HepG2 (cell line): ENCODE data around the gene GNAI2. TPM values are rescaled to one million over a fixed set of nuclear protein-coding genes. Genes with fewer than 3 reads are reported as not detected.

Source experiments
- BCL6 ChIP-seq: IDR thresholded peaks from 2 replicates; pipeline ENCODE4 v1.6.1; 2016; ENCODE audit warnings: missing genetic modification reagents, missing compliant biosample characterization
- CREM ChIP-seq, 2 experiments: sonication (generic) in 1 of 2; formaldehyde crosslinking in 1 of 2; IDR thresholded peaks; 2 replicates each; pipeline versions ENCODE4 v1.4.0 to v1.6.1; 2016 to 2020; ENCODE audit warnings: antibody characterized with exemption in 1 of 2, mild to moderate bottlenecking in 1 of 2, missing genetic modification reagents in 1 of 2
- DNMT3B ChIP-seq: conservative IDR thresholded peaks from 2 replicates; pipeline ENCODE4 v1.6.1; 2016; ENCODE audit warnings: missing biosample characterization, control low read depth
- FOXM1 ChIP-seq: sonication (generic); formaldehyde crosslinking; IDR thresholded peaks from 2 replicates; pipeline ENCODE4 v1.5.0; 2020; ENCODE audit warnings: missing genetic modification reagents
- HIVEP1 ChIP-seq: sonication (generic); formaldehyde crosslinking; IDR thresholded peaks from 2 replicates; pipeline ENCODE4 v1.4.0; 2020; ENCODE audit warnings: mild to moderate bottlenecking, missing genetic modification reagents
- HOXA5 ChIP-seq: sonication (generic); formaldehyde crosslinking; IDR thresholded peaks from 2 replicates; pipeline ENCODE4 v1.4.0; 2020; ENCODE audit warnings: missing genetic modification reagents
- MED8 ChIP-seq: sonication (generic); formaldehyde crosslinking; IDR thresholded peaks from 2 replicates; pipeline ENCODE4 v1.8.1; 2023; ENCODE audit warnings: mild to moderate bottlenecking, missing genetic modification reagents; ENCODE audit not compliant: insufficient replicate concordance
- MTF2 ChIP-seq: sonication (generic); formaldehyde crosslinking; IDR thresholded peaks from 2 replicates; pipeline ENCODE4 v1.5.0; 2020; ENCODE audit warnings: missing genetic modification reagents, borderline replicate concordance
- NR2F2 ChIP-seq: IDR thresholded peaks from 2 replicates; pipeline ENCODE4 v1.6.1; 2012; ENCODE audit warnings: low read depth, inconsistent platforms, borderline replicate concordance
- PITX1 ChIP-seq: sonication (generic); formaldehyde crosslinking; IDR thresholded peaks from 2 replicates; pipeline ENCODE4 v1.5.1; 2020; ENCODE audit warnings: mild to moderate bottlenecking, missing genetic modification reagents
- REL ChIP-seq: sonication (generic); formaldehyde crosslinking; conservative IDR thresholded peaks from 2 replicates; pipeline ENCODE4 v1.8.0; 2022; ENCODE audit warnings: mild to moderate bottlenecking, missing genetic modification reagents, moderate library complexity
- SIX4 ChIP-seq: sonication (generic); formaldehyde crosslinking; IDR thresholded peaks from 2 replicates; pipeline ENCODE4 v1.4.0; 2020; ENCODE audit warnings: missing genetic modification reagents
- SMYD3 ChIP-seq: sonication (generic); formaldehyde crosslinking; IDR thresholded peaks from 2 replicates; pipeline ENCODE4 v1.8.1; 2023; ENCODE audit warnings: mild to moderate bottlenecking, missing genetic modification reagents
- TEAD3 ChIP-seq: optimal IDR thresholded peaks from 2 replicates; pipeline ENCODE3; 2016; ENCODE audit warnings: borderline replicate concordance
- ZKSCAN5 ChIP-seq: sonication (generic); formaldehyde crosslinking; IDR thresholded peaks from 2 replicates; pipeline ENCODE4 v1.5.1; 2020; ENCODE audit warnings: mild to moderate bottlenecking, missing genetic modification reagents
- ZNF232 ChIP-seq: sonication (generic); formaldehyde crosslinking; IDR thresholded peaks from 2 replicates; pipeline ENCODE4 v1.4.0; 2020; ENCODE audit warnings: missing genetic modification reagents, borderline replicate concordance
- ZNF460 ChIP-seq: sonication (generic); formaldehyde crosslinking; IDR thresholded peaks from 2 replicates; pipeline ENCODE4 v1.5.1; 2020; ENCODE audit warnings: missing genetic modification reagents, mild to moderate bottlenecking, borderline replicate concordance
- ZNF577 ChIP-seq: sonication (generic); formaldehyde crosslinking; IDR thresholded peaks from 2 replicates; pipeline ENCODE4 v1.4.0; 2020; ENCODE audit warnings: mild to moderate bottlenecking, low read depth, missing genetic modification reagents, borderline replicate concordance
- ZNF605 ChIP-seq: sonication (generic); formaldehyde crosslinking; IDR thresholded peaks from 2 replicates; pipeline ENCODE4 v1.8.0; 2022; ENCODE audit warnings: mild to moderate bottlenecking, missing genetic modification reagents
- ZSCAN25 ChIP-seq: sonication (generic); formaldehyde crosslinking; IDR thresholded peaks from 2 replicates; pipeline ENCODE4 v1.8.0; 2022; ENCODE audit warnings: mild to moderate bottlenecking, missing genetic modification reagents
- polyA plus RNA-seq, 8 experiments: library from polyadenylated mRNA; depleted of rRNA in 3 of 8; stranded (reverse) in 7 of 8; unstranded in 1 of 8; fragments of >200 nt; fragmentation: Illumina TruSeq in 4 of 8; extraction: Trizol in 4 of 8; gene quantifications; 2 replicates each; pipeline versions ENCODE4 v1.2.1 to v1.2.3, GENCODE V29; 2011 to 2016; ENCODE audit warnings: low read depth in 4 of 8, missing spikeins in 1 of 8, mixed read lengths in 1 of 8; ENCODE audit not compliant: insufficient read depth in 1 of 8
- total RNA-seq, 5 experiments: library from RNA; depleted of rRNA; stranded (reverse); fragments of >200 nt; fragmentation: Illumina TruSeq; extraction: Trizol; gene quantifications; 2 replicates each; pipeline ENCODE4 v1.2.3, GENCODE V29; 2016; ENCODE audit warnings: low read depth in 1 of 5
- TF ChIP-seq, protein P1 (sequence below): sonication (generic); formaldehyde crosslinking; IDR thresholded peaks from 2 replicates; pipeline ENCODE4 v1.5.1; 2020; ENCODE audit warnings: mild to moderate bottlenecking, missing genetic modification reagents, borderline replicate concordance
- TF ChIP-seq, protein P2 (sequence below): IDR thresholded peaks from 2 replicates; pipeline ENCODE4 v1.6.1; 2018; ENCODE audit warnings: missing genetic modification reagents, mild to moderate bottlenecking, missing compliant biosample characterization
- TF ChIP-seq, protein P3 (sequence below): sonication (generic); formaldehyde crosslinking; IDR thresholded peaks from 2 replicates; pipeline ENCODE4 v1.4.0; 2020; ENCODE audit warnings: low read depth, mild to moderate bottlenecking, missing genetic modification reagents
- TF ChIP-seq, protein P4 (sequence below): sonication (generic); formaldehyde crosslinking; IDR thresholded peaks from 2 replicates; pipeline ENCODE4 v1.5.0; 2020; ENCODE audit warnings: mild to moderate bottlenecking, low read depth, missing genetic modification reagents, borderline replicate concordance

The GNAI2 gene
- total and polyA plus RNA-seq, 2 of the 13 experiments (the other 11 are each of a cell fraction or from before 2014, with no cell fraction given) = 51.1 to 66.2 TPM

DNA sequence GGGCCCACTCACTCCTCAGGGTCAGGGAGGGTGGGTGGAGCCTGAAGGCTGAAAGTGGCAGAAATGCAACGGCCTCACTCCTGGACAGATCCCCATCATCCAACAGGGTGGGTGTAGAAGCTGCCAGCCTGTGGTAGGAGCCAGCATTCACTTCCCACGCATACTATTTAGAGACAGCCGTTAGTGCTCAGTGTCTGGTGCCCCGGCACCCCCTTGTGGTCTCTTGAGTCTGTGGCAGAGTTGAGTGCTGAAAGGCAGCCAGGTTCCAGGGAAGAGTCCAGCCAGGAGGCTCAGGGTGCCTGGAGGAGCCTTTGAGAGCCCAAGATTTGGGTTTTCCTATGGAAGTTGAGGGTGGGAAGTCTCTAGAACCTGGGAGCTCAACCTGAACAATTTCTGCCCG lies 46.7 kb upstream of the GNAI2 start (continued):
- TF ChIP-seq, protein P1, sequence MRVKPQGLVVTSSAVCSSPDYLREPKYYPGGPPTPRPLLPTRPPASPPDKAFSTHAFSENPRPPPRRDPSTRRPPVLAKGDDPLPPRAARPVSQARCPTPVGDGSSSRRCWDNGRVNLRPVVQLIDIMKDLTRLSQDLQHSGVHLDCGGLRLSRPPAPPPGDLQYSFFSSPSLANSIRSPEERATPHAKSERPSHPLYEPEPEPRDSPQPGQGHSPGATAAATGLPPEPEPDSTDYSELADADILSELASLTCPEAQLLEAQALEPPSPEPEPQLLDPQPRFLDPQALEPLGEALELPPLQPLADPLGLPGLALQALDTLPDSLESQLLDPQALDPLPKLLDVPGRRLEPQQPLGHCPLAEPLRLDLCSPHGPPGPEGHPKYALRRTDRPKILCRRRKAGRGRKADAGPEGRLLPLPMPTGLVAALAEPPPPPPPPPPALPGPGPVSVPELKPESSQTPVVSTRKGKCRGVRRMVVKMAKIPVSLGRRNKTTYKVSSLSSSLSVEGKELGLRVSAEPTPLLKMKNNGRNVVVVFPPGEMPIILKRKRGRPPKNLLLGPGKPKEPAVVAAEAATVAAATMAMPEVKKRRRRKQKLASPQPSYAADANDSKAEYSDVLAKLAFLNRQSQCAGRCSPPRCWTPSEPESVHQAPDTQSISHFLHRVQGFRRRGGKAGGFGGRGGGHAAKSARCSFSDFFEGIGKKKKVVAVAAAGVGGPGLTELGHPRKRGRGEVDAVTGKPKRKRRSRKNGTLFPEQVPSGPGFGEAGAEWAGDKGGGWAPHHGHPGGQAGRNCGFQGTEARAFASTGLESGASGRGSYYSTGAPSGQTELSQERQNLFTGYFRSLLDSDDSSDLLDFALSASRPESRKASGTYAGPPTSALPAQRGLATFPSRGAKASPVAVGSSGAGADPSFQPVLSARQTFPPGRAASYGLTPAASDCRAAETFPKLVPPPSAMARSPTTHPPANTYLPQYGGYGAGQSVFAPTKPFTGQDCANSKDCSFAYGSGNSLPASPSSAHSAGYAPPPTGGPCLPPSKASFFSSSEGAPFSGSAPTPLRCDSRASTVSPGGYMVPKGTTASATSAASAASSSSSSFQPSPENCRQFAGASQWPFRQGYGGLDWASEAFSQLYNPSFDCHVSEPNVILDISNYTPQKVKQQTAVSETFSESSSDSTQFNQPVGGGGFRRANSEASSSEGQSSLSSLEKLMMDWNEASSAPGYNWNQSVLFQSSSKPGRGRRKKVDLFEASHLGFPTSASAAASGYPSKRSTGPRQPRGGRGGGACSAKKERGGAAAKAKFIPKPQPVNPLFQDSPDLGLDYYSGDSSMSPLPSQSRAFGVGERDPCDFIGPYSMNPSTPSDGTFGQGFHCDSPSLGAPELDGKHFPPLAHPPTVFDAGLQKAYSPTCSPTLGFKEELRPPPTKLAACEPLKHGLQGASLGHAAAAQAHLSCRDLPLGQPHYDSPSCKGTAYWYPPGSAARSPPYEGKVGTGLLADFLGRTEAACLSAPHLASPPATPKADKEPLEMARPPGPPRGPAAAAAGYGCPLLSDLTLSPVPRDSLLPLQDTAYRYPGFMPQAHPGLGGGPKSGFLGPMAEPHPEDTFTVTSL (CRISPR knock-in tag) = no peak
- TF ChIP-seq NR2F2 (no peak), ZKSCAN5 (CRISPR knock-in tag) (no peak), SIX4 (CRISPR knock-in tag) (no peak), MTF2 (CRISPR knock-in tag) (no peak), REL (CRISPR knock-in tag) (no peak), CREM (IDR thresholded peaks at IDR 0.05) (no peak), CREM (CRISPR knock-in tag; IDR thresholded peaks at IDR 0.05) (no peak), ZSCAN25 (CRISPR knock-in tag) (no peak), PITX1 (CRISPR knock-in tag) (no peak), ZNF460 (no peak), ZNF605 (CRISPR knock-in tag) (no peak), ZNF232 (CRISPR knock-in tag) (no peak), DNMT3B (CRISPR knock-in tag) (no peak), HIVEP1 (CRISPR knock-in tag) (no peak), MED8 (CRISPR knock-in tag) (peak; percentile 32), BCL6 (CRISPR knock-in tag) (no peak), TEAD3 (CRISPR knock-in tag) (peak; percentile 44), SMYD3 (CRISPR knock-in tag) (no peak), HOXA5 (CRISPR knock-in tag) (peak; percentile 41; the same call in 1 of the 2 replicates), FOXM1 (CRISPR knock-in tag) (no peak), ZNF577 (CRISPR knock-in tag) (no peak)
- TF ChIP-seq, protein P2, sequence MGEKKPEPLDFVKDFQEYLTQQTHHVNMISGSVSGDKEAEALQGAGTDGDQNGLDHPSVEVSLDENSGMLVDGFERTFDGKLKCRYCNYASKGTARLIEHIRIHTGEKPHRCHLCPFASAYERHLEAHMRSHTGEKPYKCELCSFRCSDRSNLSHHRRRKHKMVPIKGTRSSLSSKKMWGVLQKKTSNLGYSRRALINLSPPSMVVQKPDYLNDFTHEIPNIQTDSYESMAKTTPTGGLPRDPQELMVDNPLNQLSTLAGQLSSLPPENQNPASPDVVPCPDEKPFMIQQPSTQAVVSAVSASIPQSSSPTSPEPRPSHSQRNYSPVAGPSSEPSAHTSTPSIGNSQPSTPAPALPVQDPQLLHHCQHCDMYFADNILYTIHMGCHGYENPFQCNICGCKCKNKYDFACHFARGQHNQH (CRISPR knock-in tag) = peak; percentile 35; the same call in 1 of the 2 replicates
- TF ChIP-seq, protein P3, sequence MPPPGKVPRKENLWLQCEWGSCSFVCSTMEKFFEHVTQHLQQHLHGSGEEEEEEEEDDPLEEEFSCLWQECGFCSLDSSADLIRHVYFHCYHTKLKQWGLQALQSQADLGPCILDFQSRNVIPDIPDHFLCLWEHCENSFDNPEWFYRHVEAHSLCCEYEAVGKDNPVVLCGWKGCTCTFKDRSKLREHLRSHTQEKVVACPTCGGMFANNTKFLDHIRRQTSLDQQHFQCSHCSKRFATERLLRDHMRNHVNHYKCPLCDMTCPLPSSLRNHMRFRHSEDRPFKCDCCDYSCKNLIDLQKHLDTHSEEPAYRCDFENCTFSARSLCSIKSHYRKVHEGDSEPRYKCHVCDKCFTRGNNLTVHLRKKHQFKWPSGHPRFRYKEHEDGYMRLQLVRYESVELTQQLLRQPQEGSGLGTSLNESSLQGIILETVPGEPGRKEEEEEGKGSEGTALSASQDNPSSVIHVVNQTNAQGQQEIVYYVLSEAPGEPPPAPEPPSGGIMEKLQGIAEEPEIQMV (CRISPR knock-in tag) = no peak
- TF ChIP-seq, protein P4, sequence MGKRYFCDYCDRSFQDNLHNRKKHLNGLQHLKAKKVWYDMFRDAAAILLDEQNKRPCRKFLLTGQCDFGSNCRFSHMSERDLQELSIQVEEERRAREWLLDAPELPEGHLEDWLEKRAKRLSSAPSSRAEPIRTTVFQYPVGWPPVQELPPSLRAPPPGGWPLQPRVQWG (CRISPR knock-in tag) = no peak
